Bronchial epithelial cell (primary cell): ENCODE measurements around the gene ERBB4. TPM values are rescaled to one million over a fixed set of nuclear protein-coding genes. Genes with fewer than 3 reads are reported as not detected.

Experiments
- DNase-seq: peaks from one replicate; pipeline ENCODE4 v3.0.0-alpha.2; 2010; ENCODE audit warnings: low read depth
- FAIRE-seq: peaks from 2 replicates; lab custom pipeline; 2011; peaks lifted over from hg19 to GRCh38; lab: Jason Lieb, UNC
- H3K27me3 ChIP-seq: 2 replicates; pipeline ENCODE4 v1.5.1; 2011; ENCODE audit warnings: low read length; ENCODE audit not compliant: control insufficient read depth, insufficient read depth
- H3K36me3 ChIP-seq: 2 replicates; pipeline ENCODE4 v1.5.1; 2011; ENCODE audit warnings: low read length; ENCODE audit not compliant: control insufficient read depth, insufficient read depth
- H3K4me3 ChIP-seq: 2 replicates; pipeline ENCODE4 v1.5.1; 2011; ENCODE audit warnings: mild to moderate bottlenecking, low read depth, low read length, control low read depth
- CTCF ChIP-seq: IDR thresholded peaks from 2 replicates; pipeline ENCODE4 v1.5.1; 2011; ENCODE audit warnings: mild to moderate bottlenecking, moderate library complexity, low read length, control low read depth, inconsistent platforms; ENCODE audit not compliant: insufficient read depth, severe bottlenecking
- total RNA-seq: library from RNA; depleted of rRNA; stranded (reverse); fragments of >200 nt; gene quantifications from 2 replicates; pipeline ENCODE4 v1.2.1, GENCODE V29; 2014

The ERBB4 gene
- total RNA-seq, 1 donor from 2014 or later: under 0.01 TPM

DNA sequence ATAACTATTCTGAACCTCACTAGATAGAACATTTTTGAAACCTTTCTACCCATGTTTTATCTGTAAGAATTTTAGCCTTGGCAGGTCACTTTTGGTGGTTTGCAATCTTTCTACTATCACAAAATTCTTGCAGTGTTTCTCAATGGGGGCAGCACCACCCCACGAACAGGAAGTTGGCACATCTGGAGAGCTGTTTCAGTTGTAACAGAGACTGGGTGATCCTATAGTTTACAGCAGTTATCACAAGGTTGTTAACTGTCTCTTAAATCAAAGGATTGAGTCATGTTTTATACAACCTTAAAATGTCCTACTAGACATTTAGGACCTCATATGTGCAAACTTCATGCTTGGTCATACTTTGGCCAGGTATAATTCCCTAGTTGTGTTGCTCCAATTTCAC, 829.2 kb downstream of the ERBB4 start:
- TF ChIP-seq CTCF: no peak
- no peaks in the 10 kb centered on the region for H3K27me3 ChIP-seq
- FAIRE-seq (no peak), DNase-seq (no peak)
- no peak overlapping the region for H3K4me3 ChIP-seq
- no peaks in the 10 kb centered on the region for H3K36me3 ChIP-seq

- no peak for FAIRE-seq
- H3K36me3 ChIP-seq: no peaks in the 10 kb centered on the region
- peaks cover 2% of the 10 kb centered on the region for H3K27me3 ChIP-seq
These were observed 845.9 kb downstream of the ERBB4 start for GRCh38 chr2:211692689-211693088.

GRCh38 chr2:211690736-211691135, 847.9 kb downstream of the ERBB4 start:
- no peak for TF ChIP-seq CTCF
- H3K36me3 ChIP-seq: no peaks in the 10 kb centered on the region
- DNase-seq (no peak), FAIRE-seq (no peak)
- peaks cover 2% of the 10 kb centered on the region for H3K27me3 ChIP-seq
- H3K4me3 ChIP-seq: no peak overlapping the region

More at GRCh38 chr2:211692689-211693088, 845.9 kb downstream of the ERBB4 start:
- DNase-seq: no peak
- TF ChIP-seq CTCF: no peak
- H3K4me3 ChIP-seq: no peak overlapping the region

DNA sequence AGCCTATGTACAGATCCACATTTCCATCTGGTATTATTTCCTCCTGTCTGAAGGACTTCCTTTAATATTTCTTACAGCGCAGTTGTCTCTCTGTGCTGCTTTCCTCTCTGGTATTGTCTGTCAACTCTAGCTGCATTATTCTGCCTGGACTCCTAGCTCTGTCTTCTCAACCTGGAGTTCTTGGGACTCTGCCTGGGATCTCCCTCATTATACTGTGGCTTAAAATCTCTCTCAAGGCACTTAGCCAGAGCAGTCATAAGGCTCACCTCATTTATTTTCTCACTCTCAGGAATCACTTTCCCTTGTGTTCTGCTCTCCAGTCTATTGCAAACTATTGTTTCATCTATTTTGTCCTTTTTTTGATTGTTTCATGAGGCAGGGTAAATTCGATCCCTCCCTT, 850.4 kb downstream of the ERBB4 start:
- Histone ChIP-seq H3K27me3 (peaks cover 2% of the 10 kb centered on the region), H3K36me3 (no peaks in the 10 kb centered on the region), H3K4me3 (no peak overlapping the region)
- TF ChIP-seq CTCF: no peak
- FAIRE-seq (no peak), DNase-seq (no peak)

- H3K4me3 ChIP-seq: no peak overlapping the region
- no peak for TF ChIP-seq CTCF
- H3K27me3 ChIP-seq: no peaks in the 10 kb centered on the region
- DNase-seq (no peak), FAIRE-seq (no peak)
- H3K36me3 ChIP-seq: no peaks in the 10 kb centered on the region
These were observed 863.9 kb downstream of the ERBB4 start for GRCh38 chr2:211674715-211675114.
